SK-N-SH (cell line): Measurements from ENCODE around the gene CRYBA1.

ENCODE experiments used
- CTCF ChIP-seq: fragments of 200-600 bp; sonication (generic); IDR thresholded peaks from 2 replicates; pipeline ENCODE4 v1.6.1; 2017; ENCODE audit warnings: antibody characterized with exemption, mild to moderate bottlenecking, moderate library complexity
- ELF1 ChIP-seq: IDR thresholded peaks from 2 replicates; pipeline ENCODE4 v1.4.0; 2012
- EP300 ChIP-seq, 2 experiments: IDR thresholded peaks; 2 replicates each; pipeline versions ENCODE4 v1.4.0 to v1.6.1; 2012; ENCODE audit warnings: borderline replicate concordance in 1 of 2, low read depth in 1 of 2, low read length in 1 of 2
- FOSL2 ChIP-seq: IDR thresholded peaks from 2 replicates; pipeline ENCODE4 v1.4.0; 2012; ENCODE audit warnings: low read depth, mild to moderate bottlenecking, moderate library complexity, borderline replicate concordance
- MAX ChIP-seq: IDR thresholded peaks from 2 replicates; pipeline ENCODE4 v1.4.0; 2012; ENCODE audit warnings: low read depth
- MXI1 ChIP-seq: IDR thresholded peaks from 2 replicates; pipeline ENCODE4 v1.6.1; 2012; ENCODE audit warnings: mild to moderate bottlenecking, low read depth, low read length, improper control_type of control experiment
- POLR2AphosphoS5 ChIP-seq: IDR thresholded peaks from 2 replicates; pipeline ENCODE4 v1.6.1; 2012; ENCODE audit warnings: low read depth, low read length
- SIN3A ChIP-seq: IDR thresholded peaks from 2 replicates; pipeline ENCODE4 v1.6.1; 2012; ENCODE audit warnings: low read depth, mild to moderate bottlenecking, low read length, moderate library complexity, borderline replicate concordance
- TEAD4 ChIP-seq: IDR thresholded peaks from 2 replicates; pipeline ENCODE4 v1.4.0; 2012; ENCODE audit warnings: mild to moderate bottlenecking, borderline replicate concordance; ENCODE audit not compliant: insufficient read depth
- USF1 ChIP-seq: IDR thresholded peaks from 2 replicates; pipeline ENCODE4 v1.4.0; 2012; ENCODE audit warnings: low read depth, borderline replicate concordance
- YY1 ChIP-seq: IDR thresholded peaks from 2 replicates; pipeline ENCODE4 v1.4.0; 2012; ENCODE audit warnings: low read depth, mild to moderate bottlenecking
- TF ChIP-seq, protein P1 (sequence below): IDR thresholded peaks from 2 replicates; pipeline ENCODE4 v1.6.1; 2012; ENCODE audit warnings: mild to moderate bottlenecking, low read depth, low read length, moderate library complexity
- TF ChIP-seq, protein P2 (sequence below): fragments of 150-350 bp; IDR thresholded peaks from 2 replicates; pipeline ENCODE4 v1.6.1; 2017; ENCODE audit warnings: antibody characterized with exemption, low read length, low read depth, borderline replicate concordance
- TF ChIP-seq, protein P3 (sequence below): IDR thresholded peaks from 2 replicates; pipeline ENCODE4; 2012

DNA sequence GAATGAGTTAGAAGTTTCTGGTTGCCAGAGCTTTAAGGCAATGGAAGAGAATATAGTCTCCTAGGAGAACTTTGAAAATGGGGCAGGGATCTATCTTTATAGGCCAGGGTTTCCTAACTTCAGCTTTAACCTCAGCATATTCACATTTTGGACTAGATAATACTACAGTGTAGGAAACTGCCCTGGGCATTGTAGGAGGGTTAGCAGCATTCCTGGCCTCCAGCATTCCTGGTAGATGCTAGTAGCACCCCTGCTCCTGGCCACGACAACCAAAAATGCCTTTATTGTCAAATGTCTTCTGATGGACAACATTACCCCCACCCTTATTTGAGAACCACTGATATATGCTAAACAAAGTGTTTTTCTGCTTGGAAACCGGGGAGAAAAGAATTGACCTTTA is 38.7 kb upstream of the CRYBA1 start:
- no peak for TF ChIP-seq USF1
- TF ChIP-seq CTCF: no peak
- TF ChIP-seq, protein P1, sequence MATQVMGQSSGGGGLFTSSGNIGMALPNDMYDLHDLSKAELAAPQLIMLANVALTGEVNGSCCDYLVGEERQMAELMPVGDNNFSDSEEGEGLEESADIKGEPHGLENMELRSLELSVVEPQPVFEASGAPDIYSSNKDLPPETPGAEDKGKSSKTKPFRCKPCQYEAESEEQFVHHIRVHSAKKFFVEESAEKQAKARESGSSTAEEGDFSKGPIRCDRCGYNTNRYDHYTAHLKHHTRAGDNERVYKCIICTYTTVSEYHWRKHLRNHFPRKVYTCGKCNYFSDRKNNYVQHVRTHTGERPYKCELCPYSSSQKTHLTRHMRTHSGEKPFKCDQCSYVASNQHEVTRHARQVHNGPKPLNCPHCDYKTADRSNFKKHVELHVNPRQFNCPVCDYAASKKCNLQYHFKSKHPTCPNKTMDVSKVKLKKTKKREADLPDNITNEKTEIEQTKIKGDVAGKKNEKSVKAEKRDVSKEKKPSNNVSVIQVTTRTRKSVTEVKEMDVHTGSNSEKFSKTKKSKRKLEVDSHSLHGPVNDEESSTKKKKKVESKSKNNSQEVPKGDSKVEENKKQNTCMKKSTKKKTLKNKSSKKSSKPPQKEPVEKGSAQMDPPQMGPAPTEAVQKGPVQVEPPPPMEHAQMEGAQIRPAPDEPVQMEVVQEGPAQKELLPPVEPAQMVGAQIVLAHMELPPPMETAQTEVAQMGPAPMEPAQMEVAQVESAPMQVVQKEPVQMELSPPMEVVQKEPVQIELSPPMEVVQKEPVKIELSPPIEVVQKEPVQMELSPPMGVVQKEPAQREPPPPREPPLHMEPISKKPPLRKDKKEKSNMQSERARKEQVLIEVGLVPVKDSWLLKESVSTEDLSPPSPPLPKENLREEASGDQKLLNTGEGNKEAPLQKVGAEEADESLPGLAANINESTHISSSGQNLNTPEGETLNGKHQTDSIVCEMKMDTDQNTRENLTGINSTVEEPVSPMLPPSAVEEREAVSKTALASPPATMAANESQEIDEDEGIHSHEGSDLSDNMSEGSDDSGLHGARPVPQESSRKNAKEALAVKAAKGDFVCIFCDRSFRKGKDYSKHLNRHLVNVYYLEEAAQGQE: no peak
- TF ChIP-seq MAX: no peak
- TF ChIP-seq, protein P2, sequence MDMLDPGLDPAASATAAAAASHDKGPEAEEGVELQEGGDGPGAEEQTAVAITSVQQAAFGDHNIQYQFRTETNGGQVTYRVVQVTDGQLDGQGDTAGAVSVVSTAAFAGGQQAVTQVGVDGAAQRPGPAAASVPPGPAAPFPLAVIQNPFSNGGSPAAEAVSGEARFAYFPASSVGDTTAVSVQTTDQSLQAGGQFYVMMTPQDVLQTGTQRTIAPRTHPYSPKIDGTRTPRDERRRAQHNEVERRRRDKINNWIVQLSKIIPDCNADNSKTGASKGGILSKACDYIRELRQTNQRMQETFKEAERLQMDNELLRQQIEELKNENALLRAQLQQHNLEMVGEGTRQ: no peak
- no peak for TF ChIP-seq POLR2AphosphoS5
- no peak for TF ChIP-seq EP300 (IDR thresholded peaks at IDR 0.05; ENCODE audit: borderline replicate concordance in 1 of 2, low read depth in 1 of 2, low read length in 1 of 2)
- TF ChIP-seq ELF1: no peak
- TF ChIP-seq FOSL2: no peak
- no peak for TF ChIP-seq TEAD4
- TF ChIP-seq, protein P3, sequence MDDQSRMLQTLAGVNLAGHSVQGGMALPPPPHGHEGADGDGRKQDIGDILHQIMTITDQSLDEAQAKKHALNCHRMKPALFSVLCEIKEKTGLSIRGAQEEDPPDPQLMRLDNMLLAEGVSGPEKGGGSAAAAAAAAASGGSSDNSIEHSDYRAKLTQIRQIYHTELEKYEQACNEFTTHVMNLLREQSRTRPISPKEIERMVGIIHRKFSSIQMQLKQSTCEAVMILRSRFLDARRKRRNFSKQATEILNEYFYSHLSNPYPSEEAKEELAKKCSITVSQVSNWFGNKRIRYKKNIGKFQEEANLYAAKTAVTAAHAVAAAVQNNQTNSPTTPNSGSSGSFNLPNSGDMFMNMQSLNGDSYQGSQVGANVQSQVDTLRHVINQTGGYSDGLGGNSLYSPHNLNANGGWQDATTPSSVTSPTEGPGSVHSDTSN: no peak
- no peak for TF ChIP-seq YY1
- TF ChIP-seq MXI1: no peak
- TF ChIP-seq SIN3A: no peak
